GM18868 (cell line): Measurements from ENCODE around the gene MAGI1.
"Not testable (repeated sequence)": the region's sequence is repeated elsewhere in the genome, so short reads cannot be mapped to it uniquely, and the experiment has no call there.

ENCODE experiments used
- ATAC-seq: cut with Tn5 transposase; IDR thresholded peaks from one replicate; pipeline ENCODE4 v1.9.1; 2021; ENCODE audit warnings: mild to moderate bottlenecking, moderate library complexity; ENCODE audit not compliant: unreplicated experiment

The MAGI1 gene

DNA sequence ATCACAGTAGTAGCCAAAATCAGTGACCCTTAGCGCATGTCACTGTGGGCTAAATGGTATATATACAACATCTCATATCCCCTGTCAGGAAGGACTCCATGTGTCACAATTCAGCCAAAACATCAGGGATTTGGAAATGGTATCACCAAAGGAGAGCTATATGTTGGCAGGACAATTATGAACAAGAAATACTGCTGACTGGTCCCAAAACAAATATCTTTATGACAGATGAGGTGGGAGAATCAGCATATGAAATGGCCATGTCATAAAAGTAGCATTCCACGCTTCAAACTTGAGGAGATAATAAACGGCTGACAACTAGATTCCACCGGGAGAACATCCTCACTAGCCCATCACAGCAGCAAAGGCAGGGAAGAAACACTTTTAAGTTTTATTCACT is 158.4 kb downstream of the MAGI1 start:
- ATAC-seq, result no peak

DNA sequence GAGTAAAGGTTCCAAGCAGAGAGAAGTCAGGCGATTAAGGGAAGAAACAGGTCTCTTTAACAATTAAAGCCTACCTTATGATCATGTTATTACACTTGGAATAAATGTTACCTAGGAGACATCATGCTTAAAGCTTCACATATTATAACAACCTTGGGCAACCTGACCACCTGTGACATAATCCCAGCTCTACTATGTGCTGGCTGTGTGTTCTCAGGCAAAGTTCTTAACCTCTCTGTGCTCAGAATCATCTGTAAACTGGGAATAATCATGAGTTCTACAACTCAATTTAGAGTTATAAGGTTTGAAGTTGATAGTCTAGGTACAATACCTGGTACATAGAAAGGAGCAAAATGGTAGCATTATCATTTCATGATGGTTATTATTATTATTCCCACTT is 159.3 kb downstream of the MAGI1 start:
- no peak for ATAC-seq

DNA sequence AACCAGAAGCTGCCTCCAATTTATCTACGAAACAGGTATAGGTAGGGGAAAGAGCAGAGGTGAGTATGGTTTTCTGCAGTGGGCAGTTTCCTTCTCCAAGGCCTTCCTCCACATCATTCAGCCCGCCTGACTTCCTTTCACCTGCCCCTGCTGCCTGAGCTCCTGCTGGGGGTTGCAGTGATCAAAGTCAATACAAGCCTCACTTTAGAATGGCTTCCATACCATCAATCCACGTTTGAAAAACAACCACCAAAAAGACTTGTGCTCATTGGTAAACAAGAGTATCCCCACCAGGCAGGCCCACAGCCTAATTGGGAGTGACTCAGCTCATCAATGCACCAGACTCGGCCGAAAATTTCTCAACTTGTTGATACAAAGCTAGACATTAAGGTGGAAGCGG is 159.9 kb downstream of the MAGI1 start:
- no peak for ATAC-seq

DNA sequence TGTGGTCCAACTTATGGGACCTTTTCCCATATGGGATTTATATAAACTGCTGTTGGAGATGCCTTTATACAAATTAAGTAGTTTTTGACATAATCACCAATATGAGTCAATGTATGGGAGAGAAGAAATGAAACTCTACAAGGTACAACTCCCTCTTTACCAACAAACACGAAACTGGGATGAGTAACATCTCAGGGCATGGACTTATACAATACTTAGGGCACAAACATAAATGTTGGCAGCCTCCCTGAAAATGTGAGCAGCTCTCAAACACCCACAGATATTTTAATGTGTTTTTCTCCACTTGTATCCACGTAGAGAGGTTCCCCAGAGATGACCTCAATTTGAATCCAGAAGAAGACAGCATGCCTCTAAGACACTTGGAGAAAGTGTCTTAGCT is 161.6 kb downstream of the MAGI1 start:
- ATAC-seq, result no peak

DNA sequence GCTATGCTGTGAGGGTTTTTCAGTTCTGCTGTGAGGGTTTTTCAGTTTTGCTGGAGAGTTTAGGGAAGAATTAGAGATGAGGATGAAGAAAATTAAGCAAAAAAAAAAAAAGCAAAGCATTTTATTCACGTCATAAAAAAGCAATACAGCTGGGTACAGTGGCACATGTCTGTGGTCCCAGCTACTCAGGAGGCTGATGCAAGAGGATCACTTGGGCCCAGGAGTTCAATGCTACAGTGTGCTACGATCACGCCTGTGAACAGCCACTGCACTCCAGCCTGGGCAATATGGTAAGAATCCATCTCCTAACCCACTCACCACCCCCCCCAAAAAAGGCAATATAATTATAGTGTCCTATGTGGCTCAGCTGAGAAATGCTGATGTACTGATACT is 162.7 kb downstream of the MAGI1 start:
- ATAC-seq, result no peak

DNA sequence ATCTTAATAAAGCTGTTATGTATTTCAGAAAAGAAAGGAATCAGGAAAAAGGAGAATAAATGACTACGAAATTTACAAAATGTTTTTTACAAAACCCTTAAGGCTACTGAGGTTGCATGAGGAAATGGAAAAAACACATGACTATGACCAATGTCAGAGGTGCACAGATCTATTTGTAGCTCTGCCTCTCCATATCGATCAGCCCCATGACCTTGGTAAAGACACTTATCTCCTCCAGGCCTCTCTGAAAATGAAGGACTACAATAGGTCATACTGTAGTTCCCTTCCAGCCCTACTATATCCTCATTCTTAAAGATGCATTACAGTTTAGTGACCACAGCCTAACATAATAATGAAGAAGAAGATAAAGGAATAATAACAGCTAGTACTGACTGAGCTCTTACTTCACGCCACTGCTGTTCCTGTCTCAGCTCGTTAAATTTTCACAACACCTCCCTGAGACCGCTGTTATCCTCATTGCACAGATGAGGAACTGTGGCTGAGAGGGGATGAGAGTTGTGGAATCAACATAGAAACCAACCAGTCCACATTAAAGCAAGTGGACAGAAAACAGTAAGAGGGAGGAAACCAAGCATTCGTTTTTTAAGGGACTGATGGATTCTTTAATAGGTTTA is 163.2 kb downstream of the MAGI1 start:
- no peak for ATAC-seq

DNA sequence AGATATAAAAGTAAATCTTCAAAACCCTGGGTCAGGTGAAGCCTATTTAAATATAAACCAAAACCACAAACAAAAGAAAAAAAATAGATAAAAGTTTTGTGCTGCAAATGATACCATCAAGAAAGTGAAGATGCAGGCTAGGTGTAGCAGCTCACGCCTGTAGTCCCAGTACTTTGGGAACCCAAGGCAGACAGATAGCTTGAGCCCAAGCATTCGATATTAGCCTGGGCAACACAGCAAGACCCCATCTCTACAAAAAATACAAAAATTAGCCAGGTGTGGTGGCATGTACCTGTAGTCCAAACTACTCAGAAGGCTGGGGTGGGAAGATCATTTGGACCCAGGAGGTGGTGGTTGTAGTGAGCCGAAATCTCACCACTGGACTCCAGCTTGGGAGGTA is 164.8 kb downstream of the MAGI1 start:
- no peak for ATAC-seq

DNA sequence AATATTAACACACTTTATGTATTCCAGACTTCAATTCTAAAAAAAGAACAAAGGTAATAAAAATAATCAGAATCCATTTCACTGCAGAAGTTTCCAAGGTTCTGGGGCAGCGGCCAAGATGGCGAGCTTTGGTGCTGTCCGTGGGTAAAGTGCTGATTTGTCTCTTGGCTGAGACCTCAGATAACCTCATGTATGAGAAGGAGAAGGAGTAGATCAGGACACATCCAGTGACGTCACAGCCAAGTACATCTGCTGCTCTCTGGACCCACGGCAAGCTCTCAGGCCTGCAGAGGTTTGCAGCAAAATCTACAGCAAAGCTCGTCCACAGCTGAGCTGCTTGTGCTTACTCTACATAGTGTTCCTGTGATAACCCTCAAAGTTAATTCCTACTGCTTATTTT is 165.7 kb downstream of the MAGI1 start:
- no peak for ATAC-seq

DNA sequence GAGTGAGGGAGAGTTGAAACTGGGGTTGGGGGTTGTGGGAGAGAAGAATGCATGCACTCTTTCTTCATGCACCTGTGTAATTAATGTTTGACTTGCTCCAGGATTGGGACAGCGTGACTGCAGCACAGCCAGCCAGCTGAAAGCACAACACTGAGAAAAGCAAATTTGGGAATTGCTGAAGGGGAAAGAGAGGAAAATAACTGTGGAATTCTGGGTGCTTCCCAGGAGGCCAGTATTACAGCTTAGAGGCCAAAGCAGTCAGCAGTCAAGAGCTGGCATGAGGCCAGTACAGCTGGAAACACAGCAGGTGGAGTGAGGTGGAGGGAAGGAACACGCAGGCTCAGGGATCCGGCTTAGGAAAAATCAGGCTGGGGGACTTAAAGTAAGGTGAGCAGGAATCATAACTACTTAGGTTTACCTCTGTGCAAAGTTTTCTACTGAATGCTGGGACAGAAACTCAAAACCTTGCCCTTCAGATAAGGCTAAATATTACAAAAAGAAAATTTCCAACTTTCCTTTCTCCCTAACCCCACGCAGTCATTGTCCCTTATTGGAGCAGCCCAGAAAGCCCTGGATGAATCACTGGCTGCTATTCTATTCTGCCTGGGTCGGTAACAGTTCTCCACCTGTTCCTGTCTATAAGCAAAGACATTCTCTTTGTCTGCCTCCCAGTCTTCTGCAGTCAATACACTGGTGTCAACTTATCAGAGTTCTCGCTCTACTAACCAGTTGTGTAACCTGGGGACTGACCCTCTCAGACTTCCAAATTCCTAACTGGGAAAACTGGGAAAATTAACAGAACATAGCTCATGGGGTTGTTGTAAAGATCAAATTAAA is 167.2 kb downstream of the MAGI1 start:
- no peak for ATAC-seq

DNA sequence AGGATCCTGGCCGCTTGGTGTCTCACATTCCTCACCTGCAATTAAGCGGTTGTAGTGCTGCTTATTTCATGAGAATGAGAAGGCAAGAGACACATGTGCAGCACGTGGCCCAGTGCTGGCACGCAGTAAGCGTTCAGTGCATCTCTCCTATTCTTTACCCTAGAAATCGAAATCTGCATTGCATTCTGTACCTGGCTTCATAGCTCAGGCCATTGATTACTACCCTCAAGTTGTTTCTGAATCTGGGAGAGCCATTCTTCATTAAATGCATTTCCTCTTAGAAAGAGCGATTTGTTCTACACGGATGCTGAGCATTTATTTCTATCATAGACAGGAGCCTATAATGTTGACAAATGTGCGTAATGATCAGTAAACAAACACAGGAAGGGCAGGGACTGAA is 168.9 kb downstream of the MAGI1 start:
- no peak for ATAC-seq

DNA sequence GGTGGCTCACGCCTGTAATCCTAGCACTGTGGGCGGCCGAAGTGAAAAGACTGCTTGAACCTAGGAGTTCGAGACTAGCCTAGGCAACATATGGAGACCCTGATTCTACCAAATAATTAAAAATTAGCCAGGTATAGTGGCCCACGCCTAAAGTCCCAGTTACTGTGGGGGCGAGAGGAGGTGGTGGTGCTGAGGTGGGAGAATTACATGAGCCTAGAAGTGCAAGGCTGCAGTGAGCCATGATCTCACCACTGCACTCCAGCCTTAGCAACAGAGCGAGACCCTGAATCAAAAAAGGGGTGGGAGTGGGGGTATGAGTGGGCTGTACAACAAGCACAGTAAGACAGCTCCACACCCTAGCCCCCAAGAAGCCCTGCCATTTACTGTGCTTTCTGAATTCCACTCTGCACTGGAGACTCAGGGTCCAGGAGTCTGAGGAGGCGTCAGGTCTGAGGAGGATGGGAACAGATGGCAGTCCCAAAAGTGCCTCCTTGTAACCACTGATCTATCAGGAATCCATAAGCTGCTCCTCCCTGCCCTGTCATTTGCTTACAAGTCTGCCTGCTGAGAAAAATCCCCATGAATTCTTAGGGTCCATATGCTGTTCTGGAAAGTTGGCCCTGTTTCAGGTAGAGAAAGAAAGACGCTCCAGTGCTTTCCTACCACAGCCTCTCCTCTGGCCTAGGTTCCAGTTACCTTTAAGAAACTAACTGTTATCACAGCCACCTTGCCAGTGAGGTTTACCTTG is 171.1 kb downstream of the MAGI1 start:
- no peak for ATAC-seq

DNA sequence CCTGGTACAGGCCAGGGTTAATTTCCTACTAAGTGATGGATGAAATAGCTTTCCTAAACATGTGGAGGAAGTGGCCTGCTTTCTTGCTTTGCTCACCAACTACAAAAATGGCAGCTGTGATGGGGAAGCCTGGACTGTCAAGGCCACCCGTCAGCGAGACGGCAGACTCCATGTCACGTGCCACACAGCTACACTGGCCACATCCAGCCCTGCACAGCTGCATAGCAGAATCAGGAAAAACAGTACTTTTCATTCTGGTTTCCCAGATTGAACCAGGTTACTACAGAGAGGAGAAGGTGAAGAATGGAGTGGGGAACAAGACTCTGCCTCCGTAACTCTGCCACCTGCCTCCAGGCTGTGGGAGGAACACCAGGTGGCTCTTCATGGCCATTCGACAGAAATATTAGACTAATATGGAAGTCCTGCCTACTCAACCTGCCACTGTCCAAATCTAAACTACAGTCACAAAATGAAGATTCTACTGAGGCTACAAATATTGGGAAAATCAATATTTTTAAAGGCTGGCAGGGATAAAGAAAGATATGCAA is 174.3 kb downstream of the MAGI1 start:
- ATAC-seq, result no peak

DNA sequence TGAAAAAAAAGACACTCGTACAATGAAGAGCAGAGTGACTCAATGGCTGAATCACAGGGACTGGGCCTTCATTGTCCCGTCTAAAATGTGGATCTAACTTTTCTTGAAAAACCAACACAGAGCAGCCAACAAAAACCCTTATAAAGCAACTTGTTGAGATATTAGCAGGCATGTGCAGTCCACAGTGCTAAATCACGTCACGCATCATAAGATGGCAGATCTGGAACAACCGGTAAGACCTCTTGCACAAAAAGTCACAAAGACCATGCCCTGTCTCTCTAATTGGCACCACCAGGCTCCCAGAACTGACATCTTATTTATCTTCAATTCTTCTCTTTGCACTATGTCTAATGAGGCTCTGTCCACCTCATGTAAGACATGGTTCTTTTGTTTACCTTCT is 177.0 kb downstream of the MAGI1 start:
- ATAC-seq, result no peak

DNA sequence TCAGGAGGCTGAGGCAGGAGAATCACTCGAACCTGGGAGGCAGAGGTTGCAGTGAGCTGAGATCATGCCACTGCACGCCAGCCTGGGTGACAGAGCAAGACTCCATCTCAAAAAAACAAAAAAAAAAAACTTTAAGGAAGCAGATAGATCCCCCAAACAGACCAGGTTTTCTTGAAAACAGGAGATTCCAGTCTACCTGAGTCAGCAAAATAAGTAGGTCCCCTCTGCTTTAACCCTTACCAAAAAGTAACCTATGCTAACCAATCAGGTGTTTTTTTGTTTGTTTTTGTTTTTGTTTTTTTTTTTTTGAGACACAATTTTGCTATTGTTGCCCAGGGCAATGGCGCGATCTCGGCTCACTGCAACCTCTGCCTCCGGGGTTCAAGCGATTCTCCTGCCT is 179.1 kb downstream of the MAGI1 start:
- not testable (repeated sequence) for ATAC-seq

DNA sequence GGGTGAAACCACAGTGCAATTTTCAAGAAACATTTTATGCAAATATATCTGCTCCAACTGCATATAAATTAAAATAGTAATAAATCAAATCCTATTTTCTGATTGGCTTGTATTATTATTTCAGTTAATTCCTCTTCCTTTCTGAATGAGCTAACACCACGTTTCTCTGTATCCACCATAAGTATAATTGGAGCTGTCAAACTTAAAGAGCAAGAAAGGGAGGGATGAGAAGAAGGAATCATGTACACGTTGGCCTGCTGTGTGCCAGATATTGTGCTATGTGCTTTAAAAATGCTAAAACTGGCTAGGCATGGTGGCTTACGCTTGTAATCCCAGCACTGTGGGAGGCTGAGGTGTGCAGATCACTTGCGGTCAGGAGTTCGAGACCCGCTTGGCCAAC is 180.0 kb downstream of the MAGI1 start:
- no peak for ATAC-seq

DNA sequence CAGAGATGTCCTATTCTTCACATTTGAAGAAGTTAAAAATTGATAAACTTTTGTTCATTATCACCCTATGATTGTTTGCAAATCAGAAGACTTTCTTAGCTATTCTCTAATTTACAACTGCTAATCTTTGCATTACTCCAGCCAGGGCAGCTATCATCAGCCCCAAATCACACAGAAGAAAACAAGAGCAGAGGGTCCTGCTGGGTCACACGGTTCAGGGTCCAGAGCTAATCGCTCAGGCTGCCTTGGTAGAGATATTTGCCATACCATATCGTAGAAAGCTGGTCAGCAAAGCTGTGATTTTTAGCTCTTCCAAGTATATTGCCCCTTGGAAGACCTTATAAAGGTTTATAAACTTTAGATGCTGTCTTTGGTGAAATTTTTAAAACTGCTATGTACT is 181.4 kb downstream of the MAGI1 start:
- no peak for ATAC-seq

DNA sequence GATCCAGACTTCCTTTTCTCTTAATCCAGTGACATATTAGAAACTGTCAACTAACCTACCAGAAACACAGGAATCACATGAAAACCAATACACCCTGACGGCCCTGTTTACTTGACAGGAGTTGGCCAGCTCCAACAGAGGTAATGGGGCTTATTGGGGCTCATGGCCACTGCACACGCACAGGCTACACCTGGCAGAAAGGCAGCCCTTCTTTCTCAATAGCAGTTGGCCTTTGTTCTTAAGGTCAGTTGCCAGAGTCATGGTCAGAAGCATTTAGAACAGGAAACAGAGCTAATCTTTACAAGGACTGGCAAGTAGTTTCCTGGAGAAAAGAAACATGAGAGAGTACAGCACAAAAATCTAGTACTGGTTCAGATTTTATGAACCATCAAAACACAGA is 181.8 kb downstream of the MAGI1 start:
- ATAC-seq, result no peak

DNA sequence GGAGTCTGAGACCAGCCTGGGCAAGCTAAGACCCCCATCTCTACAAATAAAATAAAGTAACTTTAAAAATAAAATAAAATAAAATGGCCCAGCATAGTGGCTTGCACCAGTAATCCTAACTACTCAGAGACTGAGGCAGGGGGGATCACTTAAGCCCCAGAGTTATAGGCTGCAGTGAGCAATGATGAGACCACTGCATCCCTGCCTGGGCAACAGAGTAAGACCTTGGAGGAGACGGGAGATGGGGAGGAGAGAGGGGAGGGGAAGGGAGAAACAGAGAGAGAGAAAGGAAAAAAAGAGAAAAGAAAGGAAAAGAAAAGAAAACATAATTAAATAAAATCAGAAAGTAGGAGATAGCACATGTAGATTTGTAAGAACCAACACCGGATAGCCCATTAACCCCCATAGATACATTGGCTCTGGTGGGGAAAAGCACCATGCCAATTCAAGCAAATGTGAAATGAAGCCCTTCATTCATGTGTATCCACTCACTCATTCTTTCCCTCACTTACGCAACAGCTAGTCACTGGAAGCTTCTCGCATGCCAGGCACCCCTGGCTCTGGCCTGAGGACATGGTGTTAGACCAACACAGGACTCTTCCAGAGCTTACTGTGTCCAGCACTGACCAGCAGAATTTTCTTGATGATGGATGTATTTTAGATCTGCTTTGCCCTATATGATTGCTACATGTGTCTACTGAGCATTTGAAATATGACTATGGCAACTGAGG is 183.2 kb downstream of the MAGI1 start:
- ATAC-seq, result no peak

DNA sequence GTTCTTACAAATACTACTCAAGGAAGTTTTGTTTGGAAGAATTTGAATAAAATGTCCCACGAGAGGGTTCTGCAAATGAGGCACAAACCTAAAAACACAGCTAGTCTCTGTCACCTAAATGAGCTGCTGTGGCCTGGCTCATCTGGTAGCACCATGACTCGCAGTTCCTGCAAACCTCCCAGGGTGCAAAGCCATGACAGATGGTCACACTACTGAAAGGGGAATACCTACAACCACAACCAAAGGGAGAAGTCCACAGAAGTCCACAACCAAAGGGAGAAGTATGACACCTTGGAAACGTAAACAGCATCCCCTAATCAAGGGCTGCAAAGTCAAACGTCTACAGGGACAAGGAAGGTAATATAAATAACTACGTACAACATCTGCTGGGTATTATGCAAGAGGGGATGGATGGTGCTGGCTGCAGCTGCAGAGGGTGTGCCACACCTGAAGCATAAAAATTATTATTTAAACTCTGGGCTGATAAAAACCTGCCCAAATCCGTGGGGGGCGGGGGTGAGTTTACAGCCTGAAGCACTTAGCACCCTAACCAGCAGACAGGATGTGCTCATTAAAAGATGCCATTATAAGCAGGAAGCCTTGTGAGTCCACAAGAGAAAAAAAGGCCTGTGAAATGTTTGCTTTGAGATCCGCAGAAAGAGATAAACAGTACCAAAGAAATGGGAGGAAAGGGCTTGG is 184.0 kb downstream of the MAGI1 start:
- no peak for ATAC-seq

DNA sequence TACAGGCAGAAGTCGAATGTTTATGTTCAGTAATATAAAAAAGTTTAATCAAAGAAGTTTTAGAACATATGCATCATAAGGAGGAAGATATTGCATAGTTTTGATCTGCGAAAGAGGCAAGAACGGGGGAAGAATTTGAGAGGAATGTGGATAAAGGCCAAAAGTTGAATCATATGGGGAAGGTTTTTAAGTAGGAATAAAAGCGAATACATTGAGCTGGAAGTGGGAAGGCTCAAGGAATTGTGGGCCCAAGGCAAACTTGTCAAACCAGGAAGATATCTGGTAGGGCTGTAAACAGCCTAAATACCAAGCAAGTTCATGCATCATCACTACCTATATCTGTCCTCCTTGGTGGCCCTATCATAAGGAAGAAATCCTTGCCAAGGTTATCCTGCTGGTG is 186.9 kb downstream of the MAGI1 start:
- no peak for ATAC-seq
